ENCODE results near the gene LIME1. TPM values are rescaled to one million over a fixed set of nuclear protein-coding genes. Genes with fewer than 3 reads are reported as not detected.

Gene LIME1
- total RNA-seq, 1 experiment from 2014 or later, result 13.5 TPM

GRCh38 chr20:63745424-63745805, 9.0 kb downstream of the LIME1 start:
- H3K9me3 Mint-ChIP-seq, result no peaks in the 10 kb centered on the region
- no peak overlapping the region for H2BK120ac ChIP-seq (ENCODE audit: low read depth, low read length, poor library complexity, severe bottlenecking)

More at GRCh38 chr20:63745424-63745805, 9.0 kb downstream of the LIME1 start:
- Histone ChIP-seq H2BK12ac (ENCODE audit: insufficient read length, low read depth, low read length) (no peak overlapping the region), H3K18ac (ENCODE audit: insufficient read length, low read depth, low read length) (no peak overlapping the region), H3K4me1 (ENCODE audit: insufficient read depth, low read length) (no peaks in the 10 kb centered on the region), H4K20me1 (ENCODE audit: control insufficient read depth, insufficient read depth, insufficient read length) (no peaks in the 10 kb centered on the region), H3K56ac (ENCODE audit: insufficient read length, low read depth, low read length) (no peak overlapping the region), H3K14ac (ENCODE audit: insufficient read depth, low read length) (no peak overlapping the region), H4K91ac (ENCODE audit: insufficient read length, low read depth, low read length) (no peak overlapping the region), H3K27me3 (ENCODE audit: insufficient read depth, low read length) (no peaks in the 10 kb centered on the region), H3K23me2 (ENCODE audit: insufficient read length, low read depth, low read length, poor library complexity, severe bottlenecking) (peaks cover 7% of the 10 kb centered on the region), H2AK5ac (ENCODE audit: insufficient read length, low read length) (no peak overlapping the region), H3K23ac (ENCODE audit: insufficient read length, low read depth, low read length) (no peak overlapping the region), H2BK20ac (ENCODE audit: low read depth, low read length, poor library complexity, severe bottlenecking) (no peak overlapping the region), H3K4me2 (ENCODE audit: insufficient read depth, insufficient read length, low read length) (no peak overlapping the region), H4K8ac (replicated peaks; ENCODE audit: insufficient read length, low read depth, low read length) (no peak overlapping the region), H3K9me3 (ENCODE audit: control insufficient read depth, low read depth, low read length) (no peaks in the 10 kb centered on the region), H3K79me2 (ENCODE audit: insufficient read depth, low read length) (no peaks in the 10 kb centered on the region), H2BK15ac (ENCODE audit: low read depth, low read length) (no peak overlapping the region), H2BK5ac (ENCODE audit: insufficient read length, low read length) (no peak overlapping the region), H3K4ac (ENCODE audit: low read depth, low read length) (no peak overlapping the region), H4K5ac (ENCODE audit: insufficient read length, low read depth, low read length) (no peak overlapping the region), H2AFZ (ENCODE audit: low read length) (no peak overlapping the region), H3K27ac (ENCODE audit: insufficient read length, low read depth, low read length) (no peak overlapping the region), H3K9ac (ENCODE audit: extremely low read depth, insufficient read length, low read length) (no peak overlapping the region), H3K79me1 (ENCODE audit: insufficient read depth, low read depth, low read length, poor library complexity, severe bottlenecking) (no peaks in the 10 kb centered on the region), H3T11ph (ENCODE audit: low read length) (no peak overlapping the region)
- Mint-ChIP-seq H3K4me1 (peaks cover 0 to 2% of the 10 kb centered on the region in 2 experiments; a peak in 1 of 4 replicates), H3K4me3 (no peak overlapping the region), H3K36me3 (ENCODE audit: insufficient read depth in 1 of 3, low read depth in 3 of 3) (peaks cover 0 to 14% (median 14%) of the 10 kb centered on the region in 3 experiments; a peak in 4 of 7 replicates), H3K27me3 (ENCODE audit: low read depth) (no peaks in the 10 kb centered on the region), H3K27ac (peak overlapping the region in 1 of 3 experiments; percentile 50; a peak in 1 of 7 replicates)
- no peak for DNase-seq
- no CpG with 5 or more reads among the region's 15 CpGs for WGBS (ENCODE audit: extremely low coverage, insufficient read length, low lambda C conversion rate)
- TF ChIP-seq CTCF (conservative IDR thresholded peaks at IDR 0.05), result no peak
